ENCODE results near the gene HHATL.

Gene HHATL

DNA sequence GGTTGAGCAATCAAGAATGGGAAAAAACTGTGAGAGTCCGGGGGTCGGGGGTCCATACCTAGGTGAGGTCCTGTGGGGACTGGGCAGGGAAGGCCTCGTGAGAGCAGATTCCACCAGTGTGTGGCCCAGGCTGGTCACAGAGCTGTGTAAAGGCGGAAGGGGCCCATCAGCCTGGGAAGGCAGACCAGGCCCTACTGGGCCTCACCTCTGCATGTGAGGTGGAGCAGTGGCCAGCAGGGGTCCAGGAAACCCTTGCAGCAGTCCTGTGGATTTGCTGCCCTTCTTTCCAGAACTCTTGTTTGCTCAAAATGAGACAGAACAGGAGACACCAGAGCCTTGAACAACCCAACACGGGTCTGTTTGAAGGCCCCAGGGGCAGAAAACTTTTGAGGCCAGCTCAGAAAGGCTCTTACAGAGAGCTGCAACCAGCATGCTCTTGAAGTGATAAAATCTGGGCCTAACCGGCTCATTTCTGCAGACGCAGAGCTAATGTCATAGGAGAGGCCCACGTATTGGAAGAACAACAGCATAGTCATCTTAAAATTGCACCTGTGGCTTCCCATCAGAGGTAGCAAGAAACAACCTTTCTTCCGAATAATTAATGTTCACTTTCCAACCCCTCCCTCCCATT is 30.3 kb upstream of the HHATL start:
- DNase-seq (ENCODE audit: extremely low read depth, insufficient read length): no peak
- Histone ChIP-seq H3K4me3 (replicated peaks; ENCODE audit: low read depth, low read length) (no peak overlapping the region), H3K27me3 (replicated peaks; ENCODE audit: control insufficient read depth, insufficient read depth, low read length) (no peaks in the 10 kb centered on the region; the same call in 1 of the 2 replicates), H3K36me3 (ENCODE audit: control insufficient read depth, insufficient read depth, low read length) (no peaks in the 10 kb centered on the region)
- TF ChIP-seq, protein P1, sequence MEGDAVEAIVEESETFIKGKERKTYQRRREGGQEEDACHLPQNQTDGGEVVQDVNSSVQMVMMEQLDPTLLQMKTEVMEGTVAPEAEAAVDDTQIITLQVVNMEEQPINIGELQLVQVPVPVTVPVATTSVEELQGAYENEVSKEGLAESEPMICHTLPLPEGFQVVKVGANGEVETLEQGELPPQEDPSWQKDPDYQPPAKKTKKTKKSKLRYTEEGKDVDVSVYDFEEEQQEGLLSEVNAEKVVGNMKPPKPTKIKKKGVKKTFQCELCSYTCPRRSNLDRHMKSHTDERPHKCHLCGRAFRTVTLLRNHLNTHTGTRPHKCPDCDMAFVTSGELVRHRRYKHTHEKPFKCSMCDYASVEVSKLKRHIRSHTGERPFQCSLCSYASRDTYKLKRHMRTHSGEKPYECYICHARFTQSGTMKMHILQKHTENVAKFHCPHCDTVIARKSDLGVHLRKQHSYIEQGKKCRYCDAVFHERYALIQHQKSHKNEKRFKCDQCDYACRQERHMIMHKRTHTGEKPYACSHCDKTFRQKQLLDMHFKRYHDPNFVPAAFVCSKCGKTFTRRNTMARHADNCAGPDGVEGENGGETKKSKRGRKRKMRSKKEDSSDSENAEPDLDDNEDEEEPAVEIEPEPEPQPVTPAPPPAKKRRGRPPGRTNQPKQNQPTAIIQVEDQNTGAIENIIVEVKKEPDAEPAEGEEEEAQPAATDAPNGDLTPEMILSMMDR (IDR thresholded peaks at IDR 0.05; ENCODE audit: insufficient read depth, low read length, poor library complexity, severe bottlenecking): no peak

DNA sequence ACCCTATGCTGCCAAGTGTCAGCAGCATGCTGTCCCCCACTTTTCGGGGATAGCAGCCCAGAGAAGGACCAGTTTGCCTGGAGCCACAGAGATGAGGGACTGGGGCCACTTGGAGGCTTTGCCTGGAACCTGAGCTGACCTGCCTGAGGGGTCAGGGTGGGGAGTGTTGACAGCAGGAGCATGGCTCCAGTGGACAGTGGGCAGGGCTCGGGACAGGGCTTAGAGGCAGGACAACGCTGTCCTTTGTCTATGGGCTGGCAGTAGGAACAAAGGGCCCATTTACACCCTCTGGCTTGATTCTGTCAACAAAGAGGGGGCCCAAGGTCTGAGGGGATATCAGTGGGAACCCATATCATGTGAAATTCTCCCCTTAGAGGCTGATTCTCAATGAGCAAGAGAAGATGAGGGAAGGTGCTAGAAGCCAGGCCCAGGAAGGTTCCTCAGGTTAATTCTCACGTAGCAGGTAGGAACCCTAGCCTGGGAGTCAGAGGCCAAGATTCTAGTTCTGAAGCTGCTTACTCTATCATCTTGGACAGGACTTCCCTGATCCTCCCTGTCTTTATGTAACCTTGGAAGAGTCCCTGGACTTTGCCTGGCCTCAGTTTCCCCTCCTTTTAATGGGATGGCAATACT is 29.7 kb upstream of the HHATL start:
- Histone ChIP-seq H3K27me3 (replicated peaks; ENCODE audit: control insufficient read depth, insufficient read depth, low read length) (no peaks in the 10 kb centered on the region; the same call in 1 of the 2 replicates), H3K4me3 (replicated peaks; ENCODE audit: low read depth, low read length) (no peak overlapping the region), H3K36me3 (ENCODE audit: control insufficient read depth, insufficient read depth, low read length) (no peaks in the 10 kb centered on the region)
- no peak for DNase-seq (ENCODE audit: extremely low read depth, insufficient read length)
- TF ChIP-seq, protein P1 (IDR thresholded peaks at IDR 0.05; ENCODE audit: insufficient read depth, low read length, poor library complexity, severe bottlenecking): no peak

DNA sequence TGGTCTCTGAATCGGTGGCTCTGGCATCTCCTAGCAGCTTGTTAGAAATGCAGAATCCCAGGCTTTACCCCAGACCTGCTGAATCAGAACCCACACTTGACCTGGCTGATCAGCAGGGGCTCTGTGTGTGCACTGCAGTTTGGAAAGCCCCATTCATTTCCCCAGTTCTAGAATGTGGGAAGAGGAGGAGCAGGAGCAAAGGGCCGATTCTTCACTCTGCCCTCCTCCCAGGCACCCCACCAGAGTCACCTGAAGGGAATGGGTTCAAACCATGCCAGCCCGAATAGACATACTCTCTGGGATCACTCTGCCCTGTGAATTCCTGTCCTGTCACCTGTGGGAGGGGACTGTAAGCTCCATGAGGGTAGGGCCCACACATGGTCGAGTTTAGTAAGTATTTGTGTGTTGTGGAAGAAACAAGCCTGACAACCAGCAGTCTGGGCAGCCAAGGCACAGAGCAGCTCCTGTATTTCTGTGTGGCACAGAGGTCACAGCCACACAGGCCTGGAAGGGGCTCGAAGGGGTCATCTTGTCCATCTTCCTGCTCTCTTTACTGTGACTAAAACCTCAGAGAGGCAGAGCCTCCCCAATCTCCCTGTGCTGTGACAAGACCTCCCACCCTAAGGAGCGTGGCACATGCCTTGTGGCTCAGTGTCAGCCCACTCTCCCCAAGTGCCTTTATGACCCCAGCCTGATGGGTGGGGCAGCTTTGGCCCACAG is 29.0 kb upstream of the HHATL start:
- DNase-seq (ENCODE audit: extremely low read depth, insufficient read length): no peak
- H3K27me3 ChIP-seq (replicated peaks; ENCODE audit: control insufficient read depth, insufficient read depth, low read length): no peaks in the 10 kb centered on the region; the same call in 1 of the 2 replicates
- H3K36me3 ChIP-seq (ENCODE audit: control insufficient read depth, insufficient read depth, low read length): no peaks in the 10 kb centered on the region
- TF ChIP-seq, protein P1 (IDR thresholded peaks at IDR 0.05; ENCODE audit: insufficient read depth, low read length, poor library complexity, severe bottlenecking): no peak
- H3K4me3 ChIP-seq (replicated peaks; ENCODE audit: low read depth, low read length): no peak overlapping the region

DNA sequence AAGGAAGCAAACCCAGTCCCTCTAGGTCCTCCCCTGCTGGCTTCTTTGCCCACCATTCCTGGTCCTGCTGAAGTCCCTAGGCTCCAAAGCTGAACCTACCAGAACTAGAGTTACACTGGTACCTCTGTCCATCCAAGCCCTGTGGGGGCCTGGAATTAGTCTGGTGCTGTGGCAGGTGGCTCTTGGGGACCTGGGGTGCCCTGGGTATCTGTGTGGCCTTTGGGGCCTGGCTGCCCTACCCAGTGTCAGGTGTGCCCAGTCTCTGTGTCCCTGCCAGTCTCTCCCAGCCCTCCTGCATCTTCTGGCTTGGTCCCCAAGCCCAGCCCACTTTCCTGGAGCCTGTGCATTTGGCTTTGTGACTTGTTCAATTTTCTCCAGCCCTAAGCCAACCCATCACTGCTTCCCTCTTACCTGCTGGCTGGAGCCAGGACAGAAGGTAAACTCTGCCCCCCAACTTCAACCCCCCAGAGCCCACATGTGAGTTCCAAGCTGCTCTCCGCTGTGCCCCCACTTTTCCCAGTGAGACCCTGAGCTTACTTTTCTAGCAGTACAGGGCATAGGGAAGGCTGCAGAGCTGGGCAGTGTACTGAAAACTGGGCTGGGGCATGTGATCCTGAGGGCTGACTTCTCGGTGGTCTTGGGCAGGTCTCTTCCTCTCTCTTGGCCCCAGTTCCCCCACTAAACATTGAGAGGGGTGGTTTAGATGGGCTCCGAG is 28.3 kb upstream of the HHATL start:
- TF ChIP-seq, protein P1 (IDR thresholded peaks at IDR 0.05; ENCODE audit: insufficient read depth, low read length, poor library complexity, severe bottlenecking): no peak
- Histone ChIP-seq H3K27me3 (replicated peaks; ENCODE audit: control insufficient read depth, insufficient read depth, low read length) (no peaks in the 10 kb centered on the region; the same call in 1 of the 2 replicates), H3K36me3 (ENCODE audit: control insufficient read depth, insufficient read depth, low read length) (no peaks in the 10 kb centered on the region), H3K4me3 (replicated peaks; ENCODE audit: low read depth, low read length) (no peak overlapping the region)
- no peak for DNase-seq (ENCODE audit: extremely low read depth, insufficient read length)

DNA sequence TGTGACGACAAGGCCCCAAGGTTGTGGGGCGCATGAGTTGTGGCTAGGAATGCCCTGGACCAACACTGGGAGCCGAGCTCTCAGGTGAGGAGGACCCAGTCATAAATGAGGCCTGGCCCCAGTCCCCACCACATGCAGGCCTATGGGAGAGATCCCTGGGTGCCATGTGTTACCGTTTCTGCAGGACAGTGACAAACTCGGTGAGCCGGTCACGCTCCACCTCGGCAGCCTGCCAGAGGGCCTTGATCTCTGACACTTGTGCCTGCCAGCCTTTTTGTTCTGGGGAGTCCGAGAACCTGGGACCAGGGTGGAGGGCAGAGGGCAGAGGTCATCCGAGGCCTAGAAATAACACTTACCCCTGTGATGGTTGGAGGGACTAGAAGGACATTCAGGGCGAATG is 27.7 kb upstream of the HHATL start:
- no peaks in the 10 kb centered on the region; the same call in 1 of the 2 replicates for H3K27me3 ChIP-seq (replicated peaks; ENCODE audit: control insufficient read depth, insufficient read depth, low read length)
- no peak overlapping the region for H3K4me3 ChIP-seq (replicated peaks; ENCODE audit: low read depth, low read length)
- H3K36me3 ChIP-seq (ENCODE audit: control insufficient read depth, insufficient read depth, low read length): no peaks in the 10 kb centered on the region
- DNase-seq (ENCODE audit: extremely low read depth, insufficient read length): no peak
- TF ChIP-seq, protein P1 (IDR thresholded peaks at IDR 0.05; ENCODE audit: insufficient read depth, low read length, poor library complexity, severe bottlenecking): no peak

Measured in GM06990 (cell line).